Limb (tissue), 2 donors: ENCODE data around the gene EBF4.
"Not testable (repeated sequence)": the region's sequence is repeated elsewhere in the genome, so short reads cannot be mapped to it uniquely, and the experiment has no call there.

Experiments
- DNase-seq, 2 donors: peaks; one replicate each; pipeline ENCODE4 v3.0.0-alpha.2; 2016; ENCODE audit errors: extremely low spot score in 2 of 2

Gene EBF4

GRCh38 chr20:2756056-2756611 lies 63.6 kb downstream of the EBF4 start:
- DNase-seq, result no peak

- DNase-seq, result no peak
Observed at GRCh38 chr20:2757001-2757400, 64.4 kb downstream of the EBF4 start.

DNA sequence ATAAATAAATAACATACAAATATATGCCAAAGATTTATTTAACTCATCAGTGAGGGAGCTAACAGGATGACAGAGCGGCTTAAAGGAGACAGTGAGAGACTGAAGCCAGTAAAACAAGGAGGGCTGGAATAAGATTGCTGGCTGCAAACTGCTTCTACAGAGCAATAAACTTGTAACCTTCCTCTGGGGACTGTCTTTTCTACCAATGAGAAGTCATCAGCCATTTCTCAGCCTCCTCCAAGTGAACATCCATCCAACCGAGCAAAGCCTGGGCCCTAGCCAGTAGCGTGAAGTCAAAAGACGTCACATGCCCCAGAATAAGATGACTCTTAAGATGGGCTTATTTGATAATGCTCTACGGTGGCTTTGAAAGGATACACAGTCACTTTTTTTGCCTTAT lies 65.4 kb downstream of the EBF4 start:
- no peak for DNase-seq

- DNase-seq, result no peak
Observed at GRCh38 chr20:2759143-2759542, 66.6 kb downstream of the EBF4 start.

GRCh38 chr20:2759603-2760296 lies 67.2 kb downstream of the EBF4 start:
- DNase-seq, result no peak

DNA sequence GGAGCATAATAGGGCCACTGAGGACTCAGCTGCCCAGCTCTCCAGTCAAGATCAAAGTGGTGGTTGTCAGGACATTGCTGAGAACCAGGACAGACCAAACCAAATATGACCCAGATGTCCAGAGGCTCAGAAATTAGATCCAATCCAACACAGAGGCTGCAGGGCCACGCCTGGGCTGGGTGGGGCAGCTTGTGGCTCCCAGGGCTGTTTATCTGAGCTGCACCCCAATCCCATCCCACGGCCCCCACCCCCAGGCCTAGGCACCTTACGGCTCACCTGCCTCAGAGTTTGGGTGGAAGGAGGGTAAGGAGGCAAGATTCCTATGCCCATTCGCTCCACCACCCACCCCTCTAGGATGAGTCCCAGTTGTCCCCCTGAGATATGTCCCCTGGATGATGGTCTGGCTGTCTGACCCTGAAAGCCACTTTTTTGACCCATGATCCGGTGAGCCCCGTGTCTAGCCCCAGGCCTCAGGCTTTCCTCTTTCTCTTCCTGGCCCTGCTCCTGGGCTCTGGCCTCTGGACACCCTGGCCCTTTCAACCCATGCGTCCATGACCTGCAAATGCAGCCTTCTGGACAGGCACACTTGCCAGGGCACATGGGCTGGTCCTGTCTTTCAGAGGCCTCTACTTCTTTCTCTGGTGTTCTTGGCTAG lies 67.8 kb downstream of the EBF4 start:
- no peak for DNase-seq

DNA sequence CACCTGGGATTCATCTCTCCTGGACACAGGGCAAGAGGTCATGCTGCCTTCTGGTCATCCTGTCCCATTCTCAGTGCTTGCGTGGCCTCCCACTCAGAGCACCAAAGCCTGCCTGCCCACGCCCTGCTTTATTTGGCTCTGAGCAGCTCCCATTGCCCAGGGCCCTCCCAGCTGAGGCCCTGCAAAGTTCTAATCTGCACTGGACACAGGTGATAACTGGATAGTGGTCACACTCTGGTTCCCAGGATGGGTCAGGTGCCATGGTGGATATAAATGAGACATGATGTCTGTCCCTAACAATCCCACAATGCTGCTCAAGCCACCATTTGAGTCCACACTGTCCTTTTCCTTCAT lies 68.3 kb downstream of the EBF4 start:
- DNase-seq, result no peak

- no peak for DNase-seq
Observed at GRCh38 chr20:2761885-2762284, 69.3 kb downstream of the EBF4 start.

GRCh38 chr20:2762578-2763131 lies 70.1 kb downstream of the EBF4 start:
- no peak for DNase-seq

- no peak for DNase-seq
Observed at GRCh38 chr20:2763186-2763585, 70.6 kb downstream of the EBF4 start.

- peak in 1 of 2 donors; percentile 67 for DNase-seq
Observed at GRCh38 chr20:2767768-2768631, 75.4 kb downstream of the EBF4 start.

DNA sequence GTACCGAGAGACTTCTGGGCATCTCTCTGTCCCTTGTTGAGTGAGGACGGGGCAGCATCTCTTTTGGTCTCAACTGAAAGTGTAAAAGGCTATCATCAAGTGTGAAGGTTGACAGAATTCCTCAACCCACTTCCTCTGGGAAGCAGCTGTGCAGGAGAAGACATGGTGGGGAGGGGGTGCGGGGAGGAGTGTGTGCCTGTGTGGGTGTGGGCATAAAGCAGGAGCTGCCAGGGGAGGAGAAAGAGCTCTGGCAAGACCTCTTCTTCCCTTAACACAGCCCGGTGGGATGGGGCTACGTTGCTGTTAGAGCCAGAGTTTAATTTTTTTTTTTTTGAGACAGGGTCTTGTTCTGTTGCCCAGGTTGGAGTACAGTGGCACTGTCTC lies 76.0 kb downstream of the EBF4 start:
- no peak for DNase-seq

GRCh38 chr20:2770091-2770490 lies 77.5 kb downstream of the EBF4 start:
- DNase-seq, result not testable (repeated sequence)

DNA sequence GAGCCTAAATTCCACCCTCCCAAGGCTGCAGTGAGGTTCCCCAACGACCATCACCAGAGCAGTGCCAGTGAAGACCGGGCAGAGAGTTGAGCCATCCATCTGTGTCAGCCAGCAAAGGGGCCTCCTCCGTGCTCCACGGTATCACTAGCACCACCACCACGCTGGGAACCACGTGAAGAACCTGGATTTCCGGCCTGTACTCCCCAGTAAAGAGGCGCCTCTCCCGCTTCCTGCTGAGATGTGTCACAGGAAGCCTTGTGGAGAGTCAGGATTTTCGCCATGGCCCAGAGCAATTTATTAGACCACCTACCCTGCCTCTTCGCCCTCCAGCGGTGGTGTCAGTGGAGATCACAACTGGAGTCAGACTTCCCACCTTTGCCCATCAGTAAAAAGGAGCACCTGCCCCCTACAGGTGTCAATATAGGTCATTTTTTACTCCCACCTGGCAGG lies 79.1 kb downstream of the EBF4 start:
- no peak for DNase-seq

DNA sequence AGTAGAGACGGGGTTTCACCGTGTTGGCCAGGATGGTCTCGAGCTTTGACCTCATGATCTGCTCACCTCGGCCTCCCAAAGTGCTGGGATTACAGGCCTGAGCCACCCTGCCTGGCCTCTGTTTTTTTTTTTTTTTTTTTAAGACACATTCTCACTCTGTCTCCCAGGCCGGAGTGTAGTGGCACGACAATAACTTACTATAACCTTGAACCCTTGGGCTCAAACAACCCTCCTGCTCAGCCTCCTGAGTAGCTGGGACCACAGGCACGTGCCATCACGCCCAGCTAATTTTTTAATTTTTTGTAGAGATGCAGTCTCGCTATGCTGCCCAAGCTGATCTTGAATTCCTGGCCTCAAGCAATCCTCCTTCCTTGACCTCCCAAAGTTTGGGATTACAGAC lies 81.2 kb downstream of the EBF4 start:
- DNase-seq, result no peak

DNA sequence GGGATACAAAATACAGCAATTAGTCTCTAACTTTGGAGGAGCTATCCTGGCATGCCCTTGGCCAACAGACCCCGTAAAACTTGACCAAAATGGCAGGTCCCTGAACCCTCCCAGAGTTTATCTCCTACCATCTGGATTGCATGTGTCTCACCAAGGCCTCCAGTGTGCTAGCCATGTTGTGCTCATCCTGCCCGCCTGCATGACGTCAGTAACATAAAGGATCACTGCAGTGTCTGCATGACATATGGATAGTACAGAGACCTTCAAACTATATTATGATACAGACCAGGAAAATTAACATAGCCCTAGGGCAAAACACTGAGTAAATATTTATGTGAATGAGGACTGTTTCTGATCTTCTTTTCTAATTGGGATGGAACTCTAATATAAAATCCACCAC lies 82.6 kb downstream of the EBF4 start:
- DNase-seq, result no peak

DNA sequence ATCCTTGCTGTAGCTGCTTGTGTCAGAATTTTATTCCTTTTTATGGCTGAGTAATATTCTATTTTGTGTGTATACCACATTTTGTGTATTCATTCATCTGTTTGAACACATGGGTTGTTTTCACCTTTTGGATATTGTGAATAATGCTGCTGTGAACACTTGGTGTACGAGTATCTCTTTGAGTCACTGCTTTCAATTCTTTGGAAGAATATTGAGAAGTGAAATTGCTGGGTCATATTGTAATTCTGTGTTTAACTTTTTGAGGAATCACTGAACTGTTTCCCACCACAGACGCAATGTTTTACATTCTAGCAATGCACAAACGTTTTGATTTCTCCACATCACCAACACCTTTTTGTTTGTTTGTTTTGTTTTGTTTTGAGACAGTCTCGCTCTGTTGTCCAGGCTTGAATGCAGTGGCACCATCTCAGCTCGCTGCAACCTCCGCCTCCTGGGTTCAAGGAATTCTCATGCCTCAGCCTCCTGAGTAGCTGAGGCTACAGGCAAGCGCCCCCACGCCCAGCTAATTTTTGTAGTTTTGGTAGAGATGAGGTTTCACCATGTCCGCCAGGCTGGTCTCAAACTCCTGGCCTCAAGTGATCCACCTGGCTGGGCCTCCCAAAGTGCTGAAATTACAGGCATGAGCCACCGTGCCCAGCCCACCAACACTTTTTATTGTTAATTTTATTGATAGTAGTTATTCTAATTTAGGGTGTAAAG lies 86.2 kb downstream of the EBF4 start:
- DNase-seq, result no peak

- DNase-seq, result no peak
Observed at GRCh38 chr20:2780948-2781347, 88.4 kb downstream of the EBF4 start.

DNA sequence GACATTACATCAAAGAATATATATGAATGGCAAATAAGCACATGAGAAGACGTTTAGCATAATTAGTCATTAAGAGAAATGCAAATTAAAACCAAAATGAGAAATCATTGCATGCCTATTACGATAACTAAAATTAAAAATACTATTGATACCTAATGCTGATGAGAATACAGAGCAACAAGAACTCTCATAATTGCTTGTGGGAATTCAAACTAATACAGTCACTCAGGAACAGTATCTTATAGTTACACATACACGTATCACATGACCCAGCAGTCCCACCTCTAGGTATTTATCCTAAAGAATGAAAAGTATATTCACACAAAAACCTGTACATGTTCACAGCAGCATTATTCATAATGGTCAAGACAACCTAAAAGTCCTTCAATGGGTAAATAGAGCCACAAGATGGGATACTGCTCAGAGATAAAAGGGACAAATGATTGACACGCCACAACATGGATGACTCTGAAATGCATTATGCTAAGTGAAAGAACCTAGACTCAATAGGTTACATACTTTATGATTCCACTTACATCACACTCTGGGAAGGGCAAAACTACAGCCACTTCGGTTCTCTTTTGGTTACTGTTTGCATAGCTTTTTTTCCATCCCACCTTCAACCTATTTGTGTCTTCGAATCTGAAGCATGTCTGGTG lies 91.5 kb downstream of the EBF4 start:
- no peak for DNase-seq

GRCh38 chr20:2793471-2793870 lies 100.9 kb downstream of the EBF4 start:
- DNase-seq, result no peak
